Left lung (tissue), 10 donors: ENCODE measurements around the gene INTS1. TPM values are rescaled to one million over a fixed set of nuclear protein-coding genes. Genes with fewer than 3 reads are reported as not detected.

ENCODE experiments used
- ATAC-seq: fragments of 200-7000 bp; cut with Tn5 transposase; one replicate; pipeline ENCODE4 v1.9.1; 2020; ENCODE audit warnings: moderate library complexity
- DNase-seq, 4 donors: peaks; one replicate each; pipeline ENCODE4 v3.0.0-alpha.2; 2013 to 2020
- H3K27ac ChIP-seq, 2 donors: fragments of 200-600 bp; sonication (generic) in 1 of 2; one replicate each; pipeline versions ENCODE4 v1.5.0 to v1.8.0; 2020 to 2021
- H3K27me3 ChIP-seq, 2 donors: fragments of 200-600 bp; sonication (generic) in 1 of 2; one replicate each; pipeline versions ENCODE4 v1.5.0 to v1.8.0; 2020 to 2021
- H3K36me3 ChIP-seq, 2 donors: fragments of 200-600 bp; sonication (generic) in 1 of 2; one replicate each; pipeline versions ENCODE4 v1.5.0 to v1.8.0; 2020 to 2021
- H3K4me1 ChIP-seq, 2 donors: fragments of 200-600 bp; one replicate each; pipeline ENCODE4 v1.8.0; 2021
- H3K4me3 ChIP-seq, 2 donors: fragments of 200-600 bp; sonication (generic) in 1 of 2; one replicate each; pipeline versions ENCODE4 v1.5.0 to v1.8.0; 2020 to 2021; ENCODE audit warnings: mild to moderate bottlenecking in 1 of 2
- H3K9me3 ChIP-seq, 2 donors: fragments of 200-600 bp; sonication (generic) in 1 of 2; one replicate each; pipeline versions ENCODE4 v1.5.0 to v1.8.0; 2020 to 2021
- intact Hi-C, 2 donors: fragments of 100-400 bp; cut with DNase I; formaldehyde crosslinking; loops; one replicate each; pipeline versions ENCODE4 v1.11.2 to v1.14.2; 2022
- polyA plus RNA-seq, 6 donors: library from polyadenylated mRNA; unstranded; fragments of 120-200 nt; gene quantifications; one replicate each; pipeline ENCODE4 v1.2.1, GENCODE V29; 2013; ENCODE audit not compliant: insufficient read length in 6 of 6
- total RNA-seq, 2 donors: library from RNA; stranded (reverse); fragmentation: NEBNext Ultra II Directional; extraction: Animal tissue kit (Norgen Biotek cat#: 25700); gene quantifications; one replicate each; pipeline ENCODE4 v1.2.1, GENCODE V29; 2021
- TF ChIP-seq, protein P1 (sequence below), 2 donors: fragments of 200-600 bp; sonication (generic) in 1 of 2; IDR thresholded peaks; one replicate each; pipeline versions ENCODE4 v1.5.0 to v1.8.0; 2021; ENCODE audit warnings: antibody characterized with exemption in 2 of 2
- donor health status: DM: no; HTN: yes; CAD: no.
- donor health status: DM: no; HTN: no; CAD: no.

The INTS1 gene
- total and polyA plus RNA-seq, 8 donors: 51.3 to 80.9 (median 61.6) TPM

DNA sequence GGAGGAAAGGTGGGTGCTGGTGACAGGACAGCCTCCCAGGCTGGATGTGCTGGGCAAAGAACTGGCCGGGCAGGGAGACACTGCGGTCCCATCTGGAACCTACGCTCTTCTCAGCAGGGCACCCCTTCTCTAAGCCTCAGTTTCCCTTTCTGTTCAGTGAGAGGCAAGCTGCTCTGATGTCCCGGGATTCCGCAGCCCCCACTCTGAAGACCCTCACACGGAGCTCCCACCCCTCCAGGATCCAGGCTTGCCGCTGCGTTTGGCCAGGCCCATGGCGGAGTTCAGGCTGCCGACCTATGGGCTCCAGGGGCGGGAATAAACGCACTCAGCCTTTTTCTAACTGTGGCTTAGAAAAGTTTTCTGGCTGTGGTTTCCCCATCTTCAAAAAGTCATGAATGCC, 10.2 kb upstream of the INTS1 start:
- Histone ChIP-seq H3K4me3 (no peak overlapping the region), H3K27ac (peak overlapping the region; percentile 84 to 86), H3K36me3 (no peaks in the 10 kb centered on the region), H3K27me3 (peaks cover 0 to 24% of the 10 kb centered on the region in 2 donors), H3K9me3 (peaks cover 0 to 4% of the 10 kb centered on the region in 2 donors), H3K4me1 (peaks cover 3 to 31% of the 10 kb centered on the region in 2 donors)
- TF ChIP-seq, protein P1, sequence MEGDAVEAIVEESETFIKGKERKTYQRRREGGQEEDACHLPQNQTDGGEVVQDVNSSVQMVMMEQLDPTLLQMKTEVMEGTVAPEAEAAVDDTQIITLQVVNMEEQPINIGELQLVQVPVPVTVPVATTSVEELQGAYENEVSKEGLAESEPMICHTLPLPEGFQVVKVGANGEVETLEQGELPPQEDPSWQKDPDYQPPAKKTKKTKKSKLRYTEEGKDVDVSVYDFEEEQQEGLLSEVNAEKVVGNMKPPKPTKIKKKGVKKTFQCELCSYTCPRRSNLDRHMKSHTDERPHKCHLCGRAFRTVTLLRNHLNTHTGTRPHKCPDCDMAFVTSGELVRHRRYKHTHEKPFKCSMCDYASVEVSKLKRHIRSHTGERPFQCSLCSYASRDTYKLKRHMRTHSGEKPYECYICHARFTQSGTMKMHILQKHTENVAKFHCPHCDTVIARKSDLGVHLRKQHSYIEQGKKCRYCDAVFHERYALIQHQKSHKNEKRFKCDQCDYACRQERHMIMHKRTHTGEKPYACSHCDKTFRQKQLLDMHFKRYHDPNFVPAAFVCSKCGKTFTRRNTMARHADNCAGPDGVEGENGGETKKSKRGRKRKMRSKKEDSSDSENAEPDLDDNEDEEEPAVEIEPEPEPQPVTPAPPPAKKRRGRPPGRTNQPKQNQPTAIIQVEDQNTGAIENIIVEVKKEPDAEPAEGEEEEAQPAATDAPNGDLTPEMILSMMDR (IDR thresholded peaks at IDR 0.05): no peak
- DNase-seq (peak in 1 of 4 donors; percentile 51), ATAC-seq (no peak)
- intact Hi-C loops: no loop called here

DNA sequence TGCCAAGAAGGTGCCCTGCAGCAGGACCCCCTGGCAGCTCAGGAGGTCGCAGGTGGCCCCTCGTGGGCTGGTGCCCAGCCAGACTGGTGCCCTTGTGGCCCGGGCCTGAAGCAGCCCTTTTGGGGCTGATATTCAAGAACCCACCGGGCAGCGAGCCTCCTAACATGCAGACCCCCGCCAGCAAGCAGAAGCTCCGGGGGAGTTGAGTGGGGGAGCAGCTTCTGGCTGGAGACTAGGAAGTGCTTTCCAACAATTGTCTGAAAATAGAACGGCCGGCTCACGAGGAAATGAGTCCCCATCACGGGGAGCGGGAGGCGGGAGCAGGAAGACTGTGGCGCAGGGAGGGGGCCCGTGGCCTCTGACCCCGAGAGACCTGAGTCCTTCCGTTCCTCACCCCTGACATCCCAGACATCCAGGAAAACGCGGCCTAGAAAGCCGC, 9.5 kb upstream of the INTS1 start:
- peaks cover 0 to 3% of the 10 kb centered on the region in 2 donors for H3K9me3 ChIP-seq
- TF ChIP-seq, protein P1 (IDR thresholded peaks at IDR 0.05): no peak
- H3K36me3 ChIP-seq: no peaks in the 10 kb centered on the region
- H3K4me3 ChIP-seq: peak overlapping the region in 1 of 2 donors; percentile 10
- H3K4me1 ChIP-seq: peaks cover 3 to 31% of the 10 kb centered on the region in 2 donors
- ATAC-seq (peak; percentile 55), DNase-seq (peak in 2 of 4 donors; percentile 73)
- intact Hi-C loops: no loop called here
- H3K27ac ChIP-seq: peak overlapping the region; percentile 84 to 86
- peaks cover 0 to 24% of the 10 kb centered on the region in 2 donors for H3K27me3 ChIP-seq

DNA sequence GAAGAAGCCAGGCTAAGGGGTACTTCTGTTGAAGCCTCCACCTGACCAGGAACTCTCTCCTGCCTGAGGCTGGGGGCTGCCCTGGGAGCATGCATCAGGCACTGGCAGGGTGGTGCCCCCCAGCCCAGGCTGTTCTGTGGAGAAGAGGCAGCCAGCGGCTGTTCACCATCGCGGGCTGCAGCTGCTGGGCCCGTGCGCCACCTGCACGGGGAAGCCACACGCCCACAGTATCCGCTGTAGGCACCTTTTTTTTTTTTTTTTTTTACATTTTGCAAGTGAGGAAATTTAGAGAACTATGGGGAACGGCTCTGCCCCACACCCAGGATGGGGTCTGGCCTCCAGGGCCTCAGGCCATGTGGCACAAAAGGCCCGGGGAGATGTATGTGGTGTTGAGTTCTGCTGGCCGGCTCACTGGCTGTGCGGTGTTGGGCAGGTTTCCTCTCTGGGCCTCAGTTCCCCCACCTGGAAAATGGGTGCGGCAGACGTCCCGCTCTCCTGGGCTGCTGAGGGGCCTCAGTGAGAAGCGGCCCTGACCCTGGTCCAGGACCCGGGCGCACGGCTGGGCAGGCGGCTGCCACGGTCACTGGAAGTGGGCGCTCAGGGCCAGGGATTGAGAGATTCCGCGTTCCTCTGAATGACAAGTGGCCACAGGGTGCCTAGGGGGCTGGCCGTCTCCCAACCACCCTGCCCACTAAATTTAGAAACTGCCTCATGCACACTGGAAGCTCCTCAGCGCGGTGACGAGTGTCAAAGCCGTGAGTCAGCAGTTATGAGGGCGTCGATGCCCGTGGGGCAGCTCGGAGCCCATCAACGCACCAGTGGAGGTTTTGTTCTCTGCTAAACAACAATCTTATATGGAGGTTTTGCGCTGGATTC, 8.8 kb upstream of the INTS1 start:
- H3K4me1 ChIP-seq: peaks cover 3 to 31% of the 10 kb centered on the region in 2 donors
- peak overlapping the region in 1 of 2 donors; percentile 10 for H3K4me3 ChIP-seq
- peaks cover 0 to 24% of the 10 kb centered on the region in 2 donors for H3K27me3 ChIP-seq
- H3K36me3 ChIP-seq: no peaks in the 10 kb centered on the region
- no peaks in the 10 kb centered on the region for H3K9me3 ChIP-seq
- H3K27ac ChIP-seq: peak overlapping the region; percentile 84 to 86
- ATAC-seq: peak; percentile 84
- intact Hi-C loops: no loop called here
- TF ChIP-seq, protein P1 (IDR thresholded peaks at IDR 0.05): no peak
- peak in 2 of 4 donors; percentile 84 to 91 for DNase-seq

DNA sequence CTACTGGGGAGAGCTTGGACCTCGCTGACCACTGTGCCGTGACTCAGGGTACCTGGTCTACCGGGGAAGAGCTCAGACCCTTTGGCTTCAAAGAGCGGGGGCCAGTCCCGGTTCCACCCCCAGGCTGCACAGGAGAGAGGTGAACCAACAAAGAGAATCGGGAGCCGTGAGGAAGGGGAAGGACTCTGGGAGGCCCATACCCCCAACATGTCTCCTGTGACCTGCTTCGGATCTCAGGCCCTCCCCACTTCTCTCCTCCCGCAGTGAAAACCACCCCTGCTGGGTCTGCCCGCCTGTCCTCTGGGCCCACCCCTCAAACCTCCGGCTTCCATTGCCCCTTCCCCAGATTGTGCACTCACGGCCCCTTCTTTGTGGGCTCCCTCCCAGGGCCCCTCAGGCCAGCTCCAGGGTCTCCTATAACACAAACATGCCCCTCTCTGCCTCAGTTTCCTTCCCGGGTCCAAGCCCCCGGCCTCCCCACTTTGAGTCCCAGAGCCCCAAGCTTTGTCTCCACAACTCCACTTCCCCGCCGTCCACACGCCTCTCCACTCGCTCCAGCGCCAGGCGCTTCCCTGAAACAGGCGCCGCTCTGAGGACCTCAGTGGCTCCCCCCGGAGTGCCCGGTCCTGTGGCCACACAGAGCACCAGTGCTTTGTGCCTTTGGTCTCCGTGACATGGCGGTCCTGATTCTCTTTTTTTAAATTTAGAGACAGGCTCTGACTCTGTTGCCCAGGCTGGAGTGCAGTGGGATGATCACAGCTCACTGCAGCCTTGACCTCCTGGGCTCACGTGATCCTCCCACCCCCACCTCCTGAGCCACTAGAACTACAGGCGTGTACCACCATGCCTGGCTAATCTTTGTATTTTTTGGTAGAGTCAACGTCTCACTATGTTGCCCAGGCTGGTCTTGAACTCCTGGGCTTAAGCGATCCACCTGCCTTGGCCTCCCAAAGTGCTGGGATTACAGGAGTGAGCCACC, 7.5 kb upstream of the INTS1 start:
- Histone ChIP-seq H3K4me1 (peaks cover 3 to 35% of the 10 kb centered on the region in 2 donors), H3K36me3 (no peaks in the 10 kb centered on the region), H3K4me3 (no peak overlapping the region), H3K9me3 (no peaks in the 10 kb centered on the region), H3K27me3 (peaks cover 0 to 24% of the 10 kb centered on the region in 2 donors), H3K27ac (no peak overlapping the region)
- TF ChIP-seq, protein P1 (IDR thresholded peaks at IDR 0.05): no peak
- intact Hi-C loops: no loop called here
- ATAC-seq (no peak), DNase-seq (peak in 1 of 4 donors; percentile 73)
